K562 (cell line): ENCODE data around the gene DGKB. TPM values are rescaled to one million over a fixed set of nuclear protein-coding genes. Genes with fewer than 3 reads are reported as not detected.

Experiments
- ATAC-seq: fragments of 200-7000 bp; cut with Tn5 transposase; 3 replicates; pipeline ENCODE4 v1.9.1; 2020; ENCODE audit warnings: moderate library complexity
- BruUV-seq: library from RNA; stranded (reverse); fragments of 400-500 nt; replicated peaks from 2 replicates; lab custom pipeline; 2021; lab: Mats Ljungman, UMichigan
- CTCF ChIA-PET: fragments of 300-600 bp; formaldehyde crosslinking; extraction: SDS; loops from one replicate; lab custom pipeline; 2021; ENCODE audit warnings: low intra/inter-chr PET ratio; lab: Yijun Ruan, JAX
- POLR2A ChIA-PET: fragments of 300-600, 350-650 bp; sonication (Branson Sonifier 250); formaldehyde crosslinking; extraction: SDS; loops from one replicate; lab custom pipeline; 2021; ENCODE audit warnings: antibody characterized with exemption, inconsistent platforms; lab: Yijun Ruan, JAX
- DNase-seq, 4 experiments: peaks; one replicate each; pipeline versions ENCODE4 v3.0.0 to v3.0.0-alpha.2; 2011 to 2018; ENCODE audit warnings: low spot score in 3 of 4, mixed read lengths in 3 of 4; ENCODE audit errors: extremely low read depth in 1 of 4
- FAIRE-seq: peaks from 2 replicates; lab custom pipeline; 2011; peaks lifted over from hg19 to GRCh38; lab: Jason Lieb, UNC
- H2AFZ ChIP-seq: 2 replicates; pipeline ENCODE4 v1.6.0; 2011; ENCODE audit warnings: low read depth, low read length, control low read depth, inconsistent platforms
- H3K27ac ChIP-seq: fragments of 200-600 bp; 3 replicates; pipeline ENCODE4 v1.8.0; 2011; ENCODE audit warnings: low read depth, mild to moderate bottlenecking, control low read depth, inconsistent platforms, low read length, moderate library complexity, mixed read lengths; ENCODE audit errors: extremely low read depth
- H3K27me3 ChIP-seq, 2 experiments: fragments of 300-600 bp in 1 of 2; 2 replicates in 1 of 2; 3 replicates in 1 of 2; pipeline versions ENCODE4 v1.6.0 to v1.8.0; 2011; ENCODE audit warnings: inconsistent platforms in 2 of 2, low read length in 2 of 2, mild to moderate bottlenecking in 1 of 2, mixed read lengths in 1 of 2, moderate library complexity in 1 of 2; ENCODE audit not compliant: control insufficient read depth in 2 of 2, insufficient read depth in 2 of 2
- H3K36me3 ChIP-seq: fragments of 300-600 bp; 3 replicates; pipeline ENCODE4 v1.8.0; 2011; ENCODE audit warnings: mild to moderate bottlenecking, low read length, inconsistent platforms; ENCODE audit not compliant: control insufficient read depth, insufficient read depth
- H3K4me1 ChIP-seq, 2 experiments: fragments of 200-600 bp in 1 of 2; replicated peaks in 1 of 2; 2 replicates in 1 of 2; 3 replicates in 1 of 2; pipeline versions ENCODE4 v1.5.1 to v1.8.0; 2011; ENCODE audit warnings: inconsistent platforms in 2 of 2, low read length in 2 of 2, mild to moderate bottlenecking in 1 of 2, mixed read lengths in 1 of 2, moderate library complexity in 1 of 2; ENCODE audit not compliant: control insufficient read depth in 2 of 2, insufficient read depth in 2 of 2
- H3K4me2 ChIP-seq: 2 replicates; pipeline ENCODE4 v1.6.1; 2011; ENCODE audit warnings: low read length, control low read depth, inconsistent platforms, mixed read lengths; ENCODE audit not compliant: insufficient read depth
- H3K4me3 ChIP-seq: fragments of 200-600 bp; sonication (generic), shearing (Covaris generic); 2 replicates; pipeline ENCODE4 v1.5.1; 2016; ENCODE audit warnings: control low read depth, inconsistent platforms
- H3K79me2 ChIP-seq: fragments of 200-600 bp; 3 replicates; pipeline ENCODE4 v1.8.0; 2011; ENCODE audit warnings: low read length, inconsistent platforms; ENCODE audit not compliant: control insufficient read depth, insufficient read depth
- H3K9ac ChIP-seq, 2 experiments: 2 replicates each; pipeline versions ENCODE4 v1.6.0 to v1.6.1; 2011; ENCODE audit warnings: low read depth in 2 of 2, low read length in 2 of 2, control low read depth in 1 of 2, inconsistent platforms in 1 of 2, mild to moderate bottlenecking in 1 of 2, mixed read lengths in 1 of 2; ENCODE audit not compliant: insufficient read depth in 1 of 2
- H3K9me1 ChIP-seq: one replicate; pipeline ENCODE4 v1.6.0; 2011; ENCODE audit warnings: inconsistent platforms, mild to moderate bottlenecking, low read length, moderate library complexity; ENCODE audit not compliant: control insufficient read depth, insufficient read depth
- H3K9me3 ChIP-seq: replicated peaks from 2 replicates; pipeline ENCODE4 v1.5.1; 2011; ENCODE audit warnings: low read depth, low read length, inconsistent platforms; ENCODE audit not compliant: control insufficient read depth, insufficient read depth
- H4K20me1 ChIP-seq: replicated peaks from 2 replicates; pipeline ENCODE4 v1.6.1; 2011; ENCODE audit warnings: low read length, inconsistent platforms, mixed read lengths; ENCODE audit not compliant: control insufficient read depth, insufficient read depth
- ADNP ChIP-seq: fragments of 200-800 bp; sonication (Bioruptor generic); IDR thresholded peaks from 2 replicates; pipeline ENCODE4 v1.6.1; 2016; ENCODE audit warnings: missing genetic modification characterization, missing compliant biosample characterization
- FOSL1 ChIP-seq: fragments of 200-800 bp; sonication (Bioruptor generic); conservative IDR thresholded peaks from 2 replicates; pipeline ENCODE4 v1.6.1; 2016; ENCODE audit warnings: missing genetic modification characterization, missing compliant biosample characterization
- HINFP ChIP-seq: fragments of 450-650 bp; conservative IDR thresholded peaks from 2 replicates; pipeline ENCODE4 v1.6.1; 2016; ENCODE audit warnings: missing genetic modification characterization, low read depth, mild to moderate bottlenecking, control low read depth, missing compliant biosample characterization
- HNRNPLL ChIP-seq: fragments of 200-400 bp; formaldehyde crosslinking; IDR thresholded peaks from 2 replicates; pipeline ENCODE4 v1.6.1; 2017; ENCODE audit warnings: low read length, low read depth, mild to moderate bottlenecking; ENCODE audit not compliant: poor library complexity, severe bottlenecking
- POLR2H ChIP-seq: IDR thresholded peaks from 2 replicates; pipeline ENCODE4 v1.6.1; 2016; ENCODE audit warnings: missing genetic modification characterization, low read depth, mild to moderate bottlenecking, control low read depth, missing compliant biosample characterization, moderate library complexity
- RFX7 ChIP-seq: fragments of 250-450 bp; sonication (Bioruptor Pico); IDR thresholded peaks from 2 replicates; pipeline ENCODE4 v1.5.1; 2021; ENCODE audit warnings: mild to moderate bottlenecking
- SIN3A ChIP-seq, 2 experiments: fragments of 150-350 bp in 1 of 2; IDR thresholded peaks; 2 replicates each; pipeline ENCODE4 v1.6.1; 2011 to 2016; ENCODE audit warnings: borderline replicate concordance in 2 of 2, low read depth in 2 of 2, low read length in 2 of 2, mild to moderate bottlenecking in 2 of 2, moderate library complexity in 2 of 2; ENCODE audit not compliant: control insufficient read depth in 1 of 2
- SP2 ChIP-seq: IDR thresholded peaks from 2 replicates; pipeline ENCODE4 v1.6.1; 2011; ENCODE audit warnings: mild to moderate bottlenecking, low read depth, low read length, moderate library complexity; ENCODE audit not compliant: poor library complexity, severe bottlenecking; ENCODE audit errors: extremely low read depth
- THRAP3 ChIP-seq: fragments of 450-650 bp; IDR thresholded peaks from 2 replicates; pipeline ENCODE4 v1.6.1; 2016; ENCODE audit warnings: mild to moderate bottlenecking, inconsistent platforms, borderline replicate concordance
- TOE1 ChIP-seq, 2 experiments: fragments of 450-650 bp in 1 of 2; sonication (generic) in 1 of 2; formaldehyde crosslinking in 1 of 2; IDR thresholded peaks; 2 replicates each; pipeline versions ENCODE4 v1.7.1 to v1.8.0; 2016 to 2022; ENCODE audit warnings: borderline replicate concordance in 2 of 2, mild to moderate bottlenecking in 2 of 2, antibody characterized with exemption in 1 of 2, inconsistent platforms in 1 of 2, low read depth in 1 of 2, missing genetic modification reagents in 1 of 2, moderate library complexity in 1 of 2
- U2AF1 ChIP-seq: fragments of 200-400 bp; formaldehyde crosslinking; optimal IDR thresholded peaks from 2 replicates; pipeline ENCODE3; 2017; ENCODE audit warnings: mild to moderate bottlenecking, low read depth, low read length, moderate library complexity
- YBX1 ChIP-seq: fragments of 450-650 bp; IDR thresholded peaks from 2 replicates; pipeline ENCODE4 v1.7.1; 2016; ENCODE audit warnings: mild to moderate bottlenecking
- ZNF140 ChIP-seq: fragments of 250-450 bp; sonication (Bioruptor Pico); IDR thresholded peaks from 2 replicates; pipeline ENCODE4 v1.8.0; 2021; ENCODE audit warnings: moderate library complexity, mild to moderate bottlenecking, inconsistent platforms
- ZNF57 ChIP-seq: fragments of 450-650 bp; formaldehyde crosslinking; IDR thresholded peaks from 2 replicates; pipeline ENCODE4 v1.4.0; 2020; ENCODE audit warnings: mild to moderate bottlenecking, moderate library complexity
- ZSCAN32 ChIP-seq: fragments of 450-650 bp; formaldehyde crosslinking; IDR thresholded peaks from 2 replicates; pipeline ENCODE4 v1.4.0; 2020; ENCODE audit warnings: mild to moderate bottlenecking, moderate library complexity
- WGBS: fragments of 100-300 bp; shearing (Covaris generic); methylation state at CpG from one replicate; pipeline ENCODE4 v1.1.6; 2016; ENCODE audit warnings: low coverage, mixed read lengths; ENCODE audit not compliant: insufficient coverage; ENCODE audit errors: missing lambda C conversion rate; 5-methylcytosine and 5-hydroxymethylcytosine counted together
- in situ Hi-C: fragments of 300-500 bp; cut with MboI; formaldehyde crosslinking; loops from 4 replicates; pipeline ENCODE4 v1.15.0; 2018; ENCODE audit warnings: inconsistent platforms, mixed read lengths
- intact Hi-C: fragments of 100-400 bp; cut with micrococcal nuclease; formaldehyde crosslinking; loops from 2 replicates; pipeline ENCODE4 v1.14.2; 2022
- polyA plus RNA-seq, 8 experiments: library from polyadenylated mRNA; depleted of rRNA in 4 of 8; stranded (reverse) in 5 of 8; unstranded in 3 of 8; fragments of >200 nt; fragmentation: Nextera tagmentation in 2 of 8; fragmentation: Illumina TruSeq in 1 of 8; extraction: Ambion mirVana in 2 of 8; extraction: Trizol in 1 of 8; gene quantifications; 2 replicates each; pipeline versions ENCODE4 v1.2.1 to v1.2.3, GENCODE V29; 2011 to 2014; ENCODE audit warnings: inconsistent platforms in 1 of 8, missing spikeins in 1 of 8
- total RNA-seq, 7 experiments: library from RNA; depleted of rRNA in 6 of 7; stranded (reverse); fragments of >200 nt in 6 of 7; fragmentation: Illumina TruSeq in 2 of 7; extraction: Trizol in 2 of 7; gene quantifications; 2 replicates each; pipeline versions ENCODE4 v1.2.1 to v1.2.3, GENCODE V29; 2011 to 2021; ENCODE audit warnings: low replicate concordance in 1 of 7
- TF ChIP-seq, protein P1 (sequence below): fragments of 450-650 bp; IDR thresholded peaks from 2 replicates; pipeline ENCODE4 v1.6.1; 2018; ENCODE audit warnings: mild to moderate bottlenecking, low read depth; ENCODE audit not compliant: partially characterized antibody
- TF ChIP-seq, protein P2 (sequence below): fragments of 450-650 bp; formaldehyde crosslinking; IDR thresholded peaks from 2 replicates; pipeline ENCODE4 v1.4.0; 2022; ENCODE audit warnings: missing genetic modification characterization

DGKB gene
- total and polyA plus RNA-seq, 9 of the 15 experiments (the other 6 are each of a cell fraction or from before 2014, with no cell fraction given), result 0.01 TPM; not detected in 8

DNA sequence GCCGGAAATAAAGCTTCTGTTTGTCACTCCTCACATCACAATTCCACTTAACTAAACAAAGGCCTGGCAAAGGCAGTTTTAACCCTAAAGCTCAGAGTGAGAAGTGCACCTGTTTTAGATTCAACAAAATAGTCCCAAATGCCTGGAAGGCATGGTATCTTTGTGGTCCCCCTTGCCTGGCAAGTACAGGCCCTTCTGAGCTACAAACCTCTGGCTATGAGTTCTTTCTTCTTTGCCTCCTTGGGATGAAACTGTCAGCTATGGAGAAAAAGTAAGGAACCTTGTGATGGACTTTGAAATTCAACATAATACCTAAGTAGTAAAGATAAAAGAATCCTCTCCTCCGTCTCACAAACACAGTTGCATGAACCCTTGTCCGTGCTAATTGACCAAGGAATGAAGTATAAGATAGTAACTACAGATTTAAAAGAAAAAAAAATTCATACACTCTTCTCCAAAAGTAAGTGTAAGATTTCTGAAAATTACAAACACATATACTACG, 668.6 kb downstream of the DGKB start:
- no peak for DNase-seq
- no peak for TF ChIP-seq POLR2H
- TF ChIP-seq, protein P1, sequence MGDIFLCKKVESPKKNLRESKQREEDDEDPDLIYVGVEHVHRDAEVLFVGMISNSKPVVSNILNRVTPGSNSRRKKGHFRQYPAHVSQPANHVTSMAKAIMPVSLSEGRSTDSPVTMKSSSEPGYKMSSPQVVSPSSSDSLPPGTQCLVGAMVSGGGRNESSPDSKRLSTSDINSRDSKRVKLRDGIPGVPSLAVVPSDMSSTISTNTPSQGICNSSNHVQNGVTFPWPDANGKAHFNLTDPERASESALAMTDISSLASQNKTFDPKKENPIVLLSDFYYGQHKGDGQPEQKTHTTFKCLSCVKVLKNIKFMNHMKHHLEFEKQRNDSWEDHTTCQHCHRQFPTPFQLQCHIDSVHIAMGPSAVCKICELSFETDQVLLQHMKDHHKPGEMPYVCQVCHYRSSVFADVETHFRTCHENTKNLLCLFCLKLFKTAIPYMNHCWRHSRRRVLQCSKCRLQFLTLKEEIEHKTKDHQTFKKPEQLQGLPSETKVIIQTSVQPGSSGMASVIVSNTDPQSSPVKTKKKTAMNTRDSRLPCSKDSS, result no peak
- no peak for TF ChIP-seq HINFP (tag)
- TF ChIP-seq SIN3A (IDR thresholded peaks at IDR 0.05; ENCODE audit: borderline replicate concordance in 2 of 2, control insufficient read depth in 1 of 2, low read depth in 2 of 2, low read length in 2 of 2), result no peak
- TF ChIP-seq HNRNPLL, result no peak
- TF ChIP-seq ZSCAN32 (CRISPR knock-in tag), result no peak
- TF ChIP-seq, protein P2, sequence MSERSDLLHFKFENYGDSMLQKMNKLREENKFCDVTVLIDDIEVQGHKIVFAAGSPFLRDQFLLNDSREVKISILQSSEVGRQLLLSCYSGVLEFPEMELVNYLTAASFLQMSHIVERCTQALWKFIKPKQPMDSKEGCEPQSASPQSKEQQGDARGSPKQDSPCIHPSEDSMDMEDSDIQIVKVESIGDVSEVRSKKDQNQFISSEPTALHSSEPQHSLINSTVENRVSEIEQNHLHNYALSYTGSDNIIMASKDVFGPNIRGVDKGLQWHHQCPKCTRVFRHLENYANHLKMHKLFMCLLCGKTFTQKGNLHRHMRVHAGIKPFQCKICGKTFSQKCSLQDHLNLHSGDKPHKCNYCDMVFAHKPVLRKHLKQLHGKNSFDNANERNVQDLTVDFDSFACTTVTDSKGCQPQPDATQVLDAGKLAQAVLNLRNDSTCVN (CRISPR knock-in tag), result no peak
- TF ChIP-seq ZNF140 (CRISPR knock-in tag), result no peak
- no peak for TF ChIP-seq FOSL1
- TF ChIP-seq THRAP3, result no peak
- no peak for TF ChIP-seq SP2
- no peak for TF ChIP-seq YBX1
- no peak for TF ChIP-seq RFX7 (CRISPR knock-in tag)
- TF ChIP-seq ADNP (tag), result no peak
- no peak for TF ChIP-seq TOE1 (IDR thresholded peaks at IDR 0.05; ENCODE audit: borderline replicate concordance)
- no peak for TF ChIP-seq TOE1 (CRISPR knock-in tag; IDR thresholded peaks at IDR 0.05; ENCODE audit: borderline replicate concordance, low read depth)
- TF ChIP-seq ZNF57, result no peak
- TF ChIP-seq U2AF1, result no peak
- H3K4me2 ChIP-seq, result no peak overlapping the region
- no peak overlapping the region for H3K9ac ChIP-seq
- ChIA-PET POLR2A (interaction anchor here (0.6 kb wide), 1 partner anchor 435 kb away, joined by 3 read pairs; no protein-coding TSS in a partner anchor), CTCF (no interaction called here)
- in situ Hi-C loops, result no loop called here
- no peaks in the 10 kb centered on the region for H3K27me3 ChIP-seq
- H3K36me3 ChIP-seq, result no peaks in the 10 kb centered on the region
- no peak overlapping the region for H2AFZ ChIP-seq
- no peak overlapping the region for H3K27ac ChIP-seq
- no TSS peak for BruUV-seq
- ATAC-seq, result no peak
- no peaks in the 10 kb centered on the region for H3K79me2 ChIP-seq
- H3K9me3 ChIP-seq, result no peaks in the 10 kb centered on the region
- WGBS, result 0% methylated on average over 4 of the region's 4 CpGs
- intact Hi-C loops, result no loop called here
- FAIRE-seq, result no peak
- H4K20me1 ChIP-seq, result no peaks in the 10 kb centered on the region
- no peak overlapping the region for H3K4me3 ChIP-seq
- H3K4me1 ChIP-seq, result no peaks in the 10 kb centered on the region
- no peaks in the 10 kb centered on the region for H3K9me1 ChIP-seq
